IMR-90 (cell line): ENCODE data around the gene XPR1. TPM values are rescaled to one million over a fixed set of nuclear protein-coding genes. Genes with fewer than 3 reads are reported as not detected.

ENCODE experiments used
- ATAC-seq: fragments of 200-7000 bp; cut with Tn5 transposase; 2 replicates; pipeline ENCODE4 v1.9.1; 2020; ENCODE audit warnings: low read depth, mild to moderate bottlenecking, moderate library complexity
- BruUV-seq: library from RNA; stranded (reverse); fragments of 400-500 nt; replicated peaks from 2 replicates; lab custom pipeline; 2021; lab: Mats Ljungman, UMichigan
- CTCF ChIA-PET: fragments of 300-600 bp; formaldehyde crosslinking; extraction: SDS; loops from one replicate; lab custom pipeline; 2021; ENCODE audit warnings: antibody characterized with exemption; lab: Yijun Ruan, JAX
- POLR2A ChIA-PET: fragments of 300-600 bp; sonication (Branson Sonifier 250); formaldehyde crosslinking; loops from one replicate; lab custom pipeline; 2022; ENCODE audit warnings: antibody characterized with exemption; ENCODE audit not compliant: unreplicated experiment; lab: Charles Lee
- DNase-seq: peaks from one replicate; pipeline ENCODE4 v3.0.0; 2013
- H2AFZ ChIP-seq: replicated peaks from 2 replicates; pipeline ENCODE3; 2013; ENCODE audit warnings: low read length, mild to moderate bottlenecking; ENCODE audit not compliant: poor library complexity
- H2AK5ac ChIP-seq: 2 replicates; pipeline ENCODE4 v1.6.1; 2013; ENCODE audit warnings: low read depth, low read length, inconsistent platforms
- H2AK9ac ChIP-seq: replicated peaks from 2 replicates; pipeline ENCODE3; 2013; ENCODE audit warnings: mild to moderate bottlenecking, low read depth, low read length, moderate library complexity; ENCODE audit not compliant: poor library complexity
- H2BK120ac ChIP-seq: 2 replicates; pipeline ENCODE4 v1.6.1; 2013; ENCODE audit warnings: low read depth, low read length, inconsistent platforms
- H2BK15ac ChIP-seq: 3 replicates; pipeline ENCODE4 v1.6.1; 2013; ENCODE audit warnings: low read depth, low read length, inconsistent platforms
- H2BK20ac ChIP-seq: 2 replicates; pipeline ENCODE4 v1.6.1; 2013; ENCODE audit warnings: low read depth, mild to moderate bottlenecking, inconsistent platforms, low read length, moderate library complexity
- H2BK5ac ChIP-seq: 2 replicates; pipeline ENCODE4 v1.6.1; 2013; ENCODE audit warnings: mild to moderate bottlenecking, low read depth, low read length, inconsistent platforms; ENCODE audit not compliant: poor library complexity, severe bottlenecking
- H3K14ac ChIP-seq: replicated peaks from 2 replicates; pipeline ENCODE4 v1.6.1; 2013; ENCODE audit warnings: low read depth, low read length, inconsistent platforms
- H3K18ac ChIP-seq: 2 replicates; pipeline ENCODE4 v1.6.1; 2013; ENCODE audit warnings: low read depth, low read length, control low read depth
- H3K23ac ChIP-seq: 2 replicates; pipeline ENCODE4 v1.6.1; 2013; ENCODE audit warnings: low read depth, low read length, inconsistent platforms
- H3K27ac ChIP-seq: 2 replicates; pipeline ENCODE4 v1.5.1; 2013; ENCODE audit warnings: mild to moderate bottlenecking, control low read depth, low read length; ENCODE audit not compliant: insufficient read depth
- H3K27me3 ChIP-seq: 2 replicates; pipeline ENCODE4 v1.6.1; 2013; ENCODE audit warnings: low read length; ENCODE audit not compliant: control insufficient read depth, insufficient read depth
- H3K36me3 ChIP-seq: 2 replicates; pipeline ENCODE4 v1.6.1; 2013; ENCODE audit warnings: low read length, mixed read lengths; ENCODE audit not compliant: control insufficient read depth, insufficient read depth
- H3K4ac ChIP-seq: 2 replicates; pipeline ENCODE4 v1.6.1; 2013; ENCODE audit warnings: low read depth, low read length, inconsistent platforms
- H3K4me1 ChIP-seq: 2 replicates; pipeline ENCODE4 v1.6.1; 2013; ENCODE audit warnings: low read length, mixed read lengths; ENCODE audit not compliant: control insufficient read depth, insufficient read depth
- H3K4me2 ChIP-seq: 2 replicates; pipeline ENCODE4 v1.6.1; 2013; ENCODE audit warnings: low read depth, mild to moderate bottlenecking, control low read depth, low read length, moderate library complexity
- H3K4me3 ChIP-seq: 2 replicates; pipeline ENCODE4 v1.5.1; 2013; ENCODE audit warnings: low read depth, mild to moderate bottlenecking, control low read depth, low read length, moderate library complexity; ENCODE audit not compliant: insufficient read depth
- H3K56ac ChIP-seq: 2 replicates; pipeline ENCODE4 v1.6.1; 2013; ENCODE audit warnings: low read length, inconsistent platforms; ENCODE audit not compliant: insufficient read depth; ENCODE audit errors: extremely low read depth
- H3K79me1 ChIP-seq, 2 experiments: 2 replicates each; pipeline ENCODE4 v1.6.1; 2013; ENCODE audit warnings: low read length in 2 of 2, inconsistent platforms in 1 of 2, low read depth in 1 of 2
- H3K9ac ChIP-seq: 2 replicates; pipeline ENCODE4 v1.6.1; 2013; ENCODE audit warnings: low read depth, low read length, control low read depth
- H3K9me1 ChIP-seq: 2 replicates; pipeline ENCODE4 v1.6.1; 2013; ENCODE audit warnings: low read length, inconsistent platforms; ENCODE audit not compliant: insufficient read depth
- H3K9me3 ChIP-seq: 2 replicates; pipeline ENCODE4 v1.6.1; 2013; ENCODE audit warnings: low read length; ENCODE audit not compliant: control insufficient read depth, insufficient read depth
- H4K20me1 ChIP-seq: 2 replicates; pipeline ENCODE4 v1.6.1; 2013; ENCODE audit warnings: low read length, inconsistent platforms; ENCODE audit not compliant: insufficient read depth
- H4K5ac ChIP-seq: 2 replicates; pipeline ENCODE4 v1.6.1; 2013; ENCODE audit warnings: mild to moderate bottlenecking, low read depth, low read length, control low read depth
- H4K8ac ChIP-seq, 2 experiments: 2 replicates each; pipeline ENCODE4 v1.6.1; 2013; ENCODE audit warnings: low read depth in 2 of 2, low read length in 2 of 2, control low read depth in 1 of 2, inconsistent platforms in 1 of 2
- H4K91ac ChIP-seq: 2 replicates; pipeline ENCODE4 v1.6.1; 2013; ENCODE audit warnings: low read depth, low read length, inconsistent platforms; ENCODE audit not compliant: insufficient read depth
- BHLHE40 ChIP-seq: fragments of 150-350 bp; IDR thresholded peaks from 2 replicates; pipeline ENCODE4 v1.6.1; 2016; ENCODE audit warnings: mild to moderate bottlenecking, low read depth, low read length
- CEBPB ChIP-seq: IDR thresholded peaks from 2 replicates; pipeline ENCODE4 v1.6.1; 2012; ENCODE audit warnings: low read depth, low read length, improper control_type of control experiment
- CHD1 ChIP-seq: IDR thresholded peaks from 2 replicates; pipeline ENCODE4 v1.6.1; 2012; ENCODE audit warnings: low read depth, low read length, improper control_type of control experiment
- CTCF ChIP-seq: conservative IDR thresholded peaks from 2 replicates; pipeline ENCODE4 v1.5.1; 2012; ENCODE audit warnings: mild to moderate bottlenecking, low read depth, low read length, improper control_type of control experiment
- ELK1 ChIP-seq: fragments of 150-350 bp; IDR thresholded peaks from 2 replicates; pipeline ENCODE4 v1.6.1; 2016; ENCODE audit warnings: low read depth, mild to moderate bottlenecking, low read length, moderate library complexity, borderline replicate concordance
- FOS ChIP-seq: fragments of 150-350 bp; IDR thresholded peaks from 2 replicates; pipeline ENCODE4 v1.6.1; 2016; ENCODE audit warnings: low read depth, low read length
- MAFK ChIP-seq: IDR thresholded peaks from 2 replicates; pipeline ENCODE4 v1.6.1; 2012; ENCODE audit warnings: low read depth, low read length, improper control_type of control experiment
- MAZ ChIP-seq: IDR thresholded peaks from 2 replicates; pipeline ENCODE4 v1.6.1; 2012; ENCODE audit warnings: low read depth, mild to moderate bottlenecking, low read length, improper control_type of control experiment, moderate library complexity, borderline replicate concordance
- MXI1 ChIP-seq: IDR thresholded peaks from 2 replicates; pipeline ENCODE4 v1.6.1; 2012; ENCODE audit warnings: low read depth, mild to moderate bottlenecking, low read length, moderate library complexity, borderline replicate concordance
- NFE2L2 ChIP-seq: fragments of 150-350 bp; IDR thresholded peaks from 2 replicates; pipeline ENCODE4 v1.6.1; 2016; ENCODE audit warnings: low read depth, mild to moderate bottlenecking, low read length
- POLR2A ChIP-seq: IDR thresholded peaks from 2 replicates; pipeline ENCODE4 v1.6.1; 2012; ENCODE audit warnings: mild to moderate bottlenecking, low read depth, low read length
- RAD21 ChIP-seq: IDR thresholded peaks from 2 replicates; pipeline ENCODE4 v1.6.1; 2012; ENCODE audit warnings: low read length, improper control_type of control experiment
- RCOR1 ChIP-seq: IDR thresholded peaks from 2 replicates; pipeline ENCODE4 v1.6.1; 2012; ENCODE audit warnings: mild to moderate bottlenecking, low read length, improper control_type of control experiment; ENCODE audit not compliant: insufficient replicate concordance
- RFX5 ChIP-seq: IDR thresholded peaks from 2 replicates; pipeline ENCODE4 v1.8.0; 2012; ENCODE audit warnings: low read depth, mild to moderate bottlenecking, low read length, moderate library complexity
- SMC3 ChIP-seq: fragments of 150-350 bp; IDR thresholded peaks from 2 replicates; pipeline ENCODE4 v1.6.1; 2016; ENCODE audit warnings: low read depth, mild to moderate bottlenecking, antibody characterized with exemption, low read length, moderate library complexity
- WGBS, 2 experiments: methylation state at CpG; one replicate each; pipeline versions ENCODE4 v1.1.5 to v1.1.7; 2013; ENCODE audit warnings: missing lambda C conversion rate in 2 of 2; ENCODE audit not compliant: insufficient read length in 1 of 2; ENCODE audit errors: extremely low coverage in 2 of 2; 5-methylcytosine and 5-hydroxymethylcytosine counted together
- dilution Hi-C: fragments of 300-500 bp; cut with HindIII; formaldehyde crosslinking; loops from one replicate; pipeline ENCODE4 v1.14.3; 2018; ENCODE audit warnings: low sequenced_read_pairs; ENCODE audit not compliant: unreplicated experiment
- in situ Hi-C: fragments of 300-500 bp; cut with MboI; formaldehyde crosslinking; loops from 3 replicates; pipeline ENCODE4 v1.14.3; 2019; ENCODE audit warnings: low sequenced_read_pairs, inconsistent platforms, mixed read lengths
- intact Hi-C: fragments of 100-400 bp; cut with micrococcal nuclease; formaldehyde crosslinking; loops from 2 replicates; pipeline ENCODE4 v1.10.0; 2022
- polyA plus RNA-seq, 3 experiments: library from polyadenylated mRNA; depleted of rRNA; stranded (reverse); fragments of >200 nt; gene quantifications; 2 replicates each; pipeline ENCODE4 v1.2.3, GENCODE V29; 2012; ENCODE audit warnings: low replicate concordance in 1 of 3
- total RNA-seq: library from RNA; depleted of rRNA; stranded (reverse); fragments of >200 nt; gene quantifications from 2 replicates; pipeline ENCODE4 v1.2.3, GENCODE V29; 2012
- TF ChIP-seq, protein P1 (sequence below): fragments of 150-350 bp; IDR thresholded peaks from 2 replicates; pipeline ENCODE4 v1.6.1; 2017; ENCODE audit warnings: mild to moderate bottlenecking, antibody characterized with exemption, low read length, low read depth

Gene XPR1
- total and polyA plus RNA-seq, 2 of the 4 experiments (the other 2 are of a cell fraction): 11.8 to 25.1 TPM

- Histone ChIP-seq H3K36me3 (no peaks in the 10 kb centered on the region), H2BK5ac (no peak overlapping the region), H4K5ac (no peak overlapping the region), H2BK15ac (no peak overlapping the region), H4K8ac (no peak overlapping the region), H3K4me1 (no peaks in the 10 kb centered on the region), H3K14ac (no peak overlapping the region), H3K23ac (no peak overlapping the region), H2AK9ac (no peak overlapping the region), H3K18ac (no peak overlapping the region), H3K27me3 (no peaks in the 10 kb centered on the region), H3K9me1 (no peaks in the 10 kb centered on the region), H3K27ac (no peak overlapping the region), H3K56ac (no peak overlapping the region), H3K4me3 (no peak overlapping the region), H4K20me1 (peaks cover 17% of the 10 kb centered on the region; the same call in 1 of the 2 replicates), H3K9ac (no peak overlapping the region), H3K9me3 (no peaks in the 10 kb centered on the region), H4K91ac (no peak overlapping the region), H2BK20ac (no peak overlapping the region), H2AFZ (no peak overlapping the region), H3K79me1 (peaks cover 15 to 46% of the 10 kb centered on the region in 2 experiments), H2AK5ac (no peak overlapping the region), H2BK120ac (no peak overlapping the region), H3K4ac (no peak overlapping the region), H3K4me2 (no peak overlapping the region)
- ChIA-PET POLR2A (no interaction called here), CTCF (interaction anchor here (1.2 to 1.6 kb wide), 3 partner anchors 41 to 226 kb away, joined by 3 to 7 read pairs (median 6); no protein-coding TSS in a partner anchor)
- ATAC-seq (no peak), DNase-seq (peak; percentile 26)
- in situ Hi-C loops (loop anchor here (10.0 kb wide), 1 partner anchor 509 kb away; no protein-coding TSS in a partner anchor), intact Hi-C loops (loop anchor here (1.0 kb wide), 1 partner anchor 224 kb away; no protein-coding TSS in a partner anchor), dilution Hi-C loops (no loop called here)
- WGBS, 2 experiments: no CpG with 5 or more reads among the region's 5 CpGs
- no TSS peak for BruUV-seq
- TF ChIP-seq FOS: no peak
- TF ChIP-seq MAZ: no peak
- TF ChIP-seq ELK1: no peak
- TF ChIP-seq RCOR1: no peak
- TF ChIP-seq RAD21: peak; percentile 55
- no peak for TF ChIP-seq MAFK
- no peak for TF ChIP-seq RFX5
- no peak for TF ChIP-seq POLR2A
- no peak for TF ChIP-seq BHLHE40
- TF ChIP-seq CEBPB: no peak
- TF ChIP-seq MXI1: no peak
- peak; percentile 47 for TF ChIP-seq SMC3
- no peak for TF ChIP-seq CHD1
- peak; percentile 43 for TF ChIP-seq CTCF
- no peak for TF ChIP-seq NFE2L2
- TF ChIP-seq, protein P1, sequence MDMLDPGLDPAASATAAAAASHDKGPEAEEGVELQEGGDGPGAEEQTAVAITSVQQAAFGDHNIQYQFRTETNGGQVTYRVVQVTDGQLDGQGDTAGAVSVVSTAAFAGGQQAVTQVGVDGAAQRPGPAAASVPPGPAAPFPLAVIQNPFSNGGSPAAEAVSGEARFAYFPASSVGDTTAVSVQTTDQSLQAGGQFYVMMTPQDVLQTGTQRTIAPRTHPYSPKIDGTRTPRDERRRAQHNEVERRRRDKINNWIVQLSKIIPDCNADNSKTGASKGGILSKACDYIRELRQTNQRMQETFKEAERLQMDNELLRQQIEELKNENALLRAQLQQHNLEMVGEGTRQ: no peak
Observed at GRCh38 chr1:180636138-180636537, 4.3 kb downstream of the XPR1 start.
